Jurkat, Clone E6-1 (cell line): ENCODE measurements around the gene DOCK2.

Source experiments
- DNase-seq: peaks from one replicate; pipeline ENCODE4 v3.0.0-alpha.2; 2011; ENCODE audit warnings: low read depth, low spot score
- H3K4me3 ChIP-seq: 2 replicates; pipeline ENCODE4 v1.5.1; 2011; ENCODE audit warnings: mild to moderate bottlenecking, low read length, control low read depth, moderate library complexity

Gene DOCK2

GRCh38 chr5:169668732-169669131 lies 31.7 kb downstream of the DOCK2 start:
- no peak for DNase-seq
- H3K4me3 ChIP-seq: no peak overlapping the region

GRCh38 chr5:169670769-169671525 lies 33.9 kb downstream of the DOCK2 start:
- no peak for DNase-seq

GRCh38 chr5:169682026-169682425 lies 45.0 kb downstream of the DOCK2 start:
- DNase-seq: no peak
- no peak overlapping the region for H3K4me3 ChIP-seq

More at GRCh38 chr5:169670769-169671525, 33.9 kb downstream of the DOCK2 start:
- no peak overlapping the region for H3K4me3 ChIP-seq

- no peak for DNase-seq
- no peak overlapping the region for H3K4me3 ChIP-seq
These were observed 49.1 kb downstream of the DOCK2 start for GRCh38 chr5:169686137-169686536.

- no peak for DNase-seq
These were observed 51.0 kb downstream of the DOCK2 start for GRCh38 chr5:169688106-169688505.

GRCh38 chr5:169691471-169691870 lies 54.4 kb downstream of the DOCK2 start:
- DNase-seq: no peak
- no peak overlapping the region for H3K4me3 ChIP-seq

More at GRCh38 chr5:169688106-169688505, 51.0 kb downstream of the DOCK2 start:
- no peak overlapping the region for H3K4me3 ChIP-seq

GRCh38 chr5:169694091-169694625 lies 57.1 kb downstream of the DOCK2 start:
- H3K4me3 ChIP-seq: no peak overlapping the region
- no peak for DNase-seq

GRCh38 chr5:169695025-169695625 lies 58.0 kb downstream of the DOCK2 start:
- H3K4me3 ChIP-seq: no peak overlapping the region
- DNase-seq: no peak

- no peak overlapping the region for H3K4me3 ChIP-seq
- no peak for DNase-seq
These were observed 58.9 kb downstream of the DOCK2 start for GRCh38 chr5:169695919-169696490.

GRCh38 chr5:169696621-169697510 lies 59.8 kb downstream of the DOCK2 start:
- H3K4me3 ChIP-seq: no peak overlapping the region
- DNase-seq: no peak

GRCh38 chr5:169697511-169697890 lies 60.4 kb downstream of the DOCK2 start:
- no peak overlapping the region for H3K4me3 ChIP-seq
- DNase-seq: no peak

GRCh38 chr5:169697976-169698375 lies 60.9 kb downstream of the DOCK2 start:
- no peak for DNase-seq
- no peak overlapping the region for H3K4me3 ChIP-seq

GRCh38 chr5:169700611-169701010 lies 63.5 kb downstream of the DOCK2 start:
- no peak overlapping the region for H3K4me3 ChIP-seq
- DNase-seq: no peak

- DNase-seq: no peak
- H3K4me3 ChIP-seq: no peak overlapping the region
These were observed 64.9 kb downstream of the DOCK2 start for GRCh38 chr5:169701910-169702451.

- DNase-seq: no peak
These were observed 65.8 kb downstream of the DOCK2 start for GRCh38 chr5:169702693-169703481.

GRCh38 chr5:169703813-169704212 lies 66.7 kb downstream of the DOCK2 start:
- H3K4me3 ChIP-seq: no peak overlapping the region
- no peak for DNase-seq

More at GRCh38 chr5:169702693-169703481, 65.8 kb downstream of the DOCK2 start:
- H3K4me3 ChIP-seq: no peak overlapping the region

GRCh38 chr5:169705322-169705721 lies 68.2 kb downstream of the DOCK2 start:
- H3K4me3 ChIP-seq: no peak overlapping the region
- no peak for DNase-seq

GRCh38 chr5:169706071-169706470 lies 69.0 kb downstream of the DOCK2 start:
- DNase-seq: no peak

More at GRCh38 chr5:169706071-169706470, 69.0 kb downstream of the DOCK2 start:
- H3K4me3 ChIP-seq: no peak overlapping the region
